ENCODE data around the gene GOLGA7B. TPM values are rescaled to one million over a fixed set of nuclear protein-coding genes. Genes with fewer than 3 reads are reported as not detected.

The GOLGA7B gene
- total RNA-seq, 1 experiment from 2014 or later: 0.03 TPM

DNA sequence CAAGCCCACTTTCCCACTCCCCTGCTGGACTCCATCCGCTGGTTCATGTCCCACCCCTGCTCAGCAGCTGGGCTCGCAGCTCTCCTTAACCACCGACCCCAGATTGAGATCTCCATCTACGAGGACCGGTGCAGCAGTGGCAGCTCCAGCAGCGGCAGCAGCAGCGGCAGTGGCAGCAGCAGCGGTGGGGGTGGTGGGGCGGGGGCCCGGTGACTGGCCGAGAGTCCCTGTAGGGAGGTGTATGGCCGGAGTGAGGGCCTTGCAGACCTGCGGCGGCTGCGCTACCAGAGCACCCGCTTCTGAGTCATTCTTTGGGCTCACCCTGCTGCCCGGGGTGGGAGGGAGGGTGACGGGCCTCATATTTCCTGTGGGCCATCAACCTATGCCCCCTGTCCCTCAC, 15.8 kb downstream of the GOLGA7B start:
- no peak for DNase-seq (ENCODE audit: low read depth in 1 of 2, low spot score in 2 of 2)
- H3K4me1 ChIP-seq (replicated peaks): peaks cover 9% of the 10 kb centered on the region
- no peak overlapping the region for H3K4me3 ChIP-seq
- no peak overlapping the region for H3K27ac ChIP-seq
- no peaks in the 10 kb centered on the region for H3K36me3 ChIP-seq
- no peaks in the 10 kb centered on the region for H3K9me3 ChIP-seq (replicated peaks)
- H3K27me3 ChIP-seq (replicated peaks): peaks cover 8% of the 10 kb centered on the region

DNA sequence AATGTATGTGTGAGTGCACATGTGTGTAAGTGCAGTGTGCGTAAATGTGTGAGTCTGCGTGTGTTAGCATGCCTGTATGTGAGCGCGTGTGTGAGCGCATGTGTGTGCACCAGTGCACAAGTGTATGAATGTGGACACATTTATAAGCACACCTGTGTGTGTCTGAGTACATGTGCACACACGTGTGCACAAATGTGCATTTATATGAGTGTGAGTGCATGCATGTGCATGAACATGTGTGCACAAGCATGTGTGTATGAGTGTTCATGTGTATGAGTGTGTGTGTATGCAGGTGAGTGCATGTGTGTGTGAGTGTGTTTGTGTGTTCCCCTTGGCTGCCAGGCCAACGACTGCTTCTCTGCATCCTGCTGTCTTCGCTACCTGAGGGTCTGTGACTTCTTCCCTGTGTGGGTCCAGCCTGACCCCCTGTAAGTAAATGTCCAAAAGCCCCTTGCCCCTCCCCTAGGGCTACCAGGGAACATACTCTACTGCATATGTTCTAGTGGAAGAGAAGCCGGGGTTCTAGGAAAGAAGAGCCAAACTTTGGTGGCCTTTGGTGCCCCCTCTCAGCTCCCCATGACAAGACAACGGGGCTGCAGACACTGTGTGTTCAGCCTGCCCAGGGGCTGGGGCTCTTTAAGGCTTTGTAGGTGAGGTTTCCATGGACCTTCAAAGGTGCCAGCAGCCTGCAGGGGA, 17.0 kb downstream of the GOLGA7B start:
- peaks cover 9% of the 10 kb centered on the region for H3K4me1 ChIP-seq (replicated peaks)
- H3K27me3 ChIP-seq (replicated peaks): peaks cover 20% of the 10 kb centered on the region
- no peaks in the 10 kb centered on the region for H3K36me3 ChIP-seq
- H3K9me3 ChIP-seq (replicated peaks): no peaks in the 10 kb centered on the region
- no peak overlapping the region for H3K27ac ChIP-seq
- H3K4me3 ChIP-seq: no peak overlapping the region
- DNase-seq (ENCODE audit: low read depth in 1 of 2, low spot score in 2 of 2): no peak

GRCh38 chr10:97867220-97867800, 17.7 kb downstream of the GOLGA7B start:
- no peak overlapping the region for H3K27ac ChIP-seq
- H3K36me3 ChIP-seq: no peaks in the 10 kb centered on the region
- no peaks in the 10 kb centered on the region for H3K9me3 ChIP-seq (replicated peaks)
- no peak overlapping the region for H3K4me3 ChIP-seq
- peaks cover 9% of the 10 kb centered on the region for H3K4me1 ChIP-seq (replicated peaks)
- no peak for DNase-seq (ENCODE audit: low read depth in 1 of 2, low spot score in 2 of 2)
- peaks cover 20% of the 10 kb centered on the region for H3K27me3 ChIP-seq (replicated peaks)

DNA sequence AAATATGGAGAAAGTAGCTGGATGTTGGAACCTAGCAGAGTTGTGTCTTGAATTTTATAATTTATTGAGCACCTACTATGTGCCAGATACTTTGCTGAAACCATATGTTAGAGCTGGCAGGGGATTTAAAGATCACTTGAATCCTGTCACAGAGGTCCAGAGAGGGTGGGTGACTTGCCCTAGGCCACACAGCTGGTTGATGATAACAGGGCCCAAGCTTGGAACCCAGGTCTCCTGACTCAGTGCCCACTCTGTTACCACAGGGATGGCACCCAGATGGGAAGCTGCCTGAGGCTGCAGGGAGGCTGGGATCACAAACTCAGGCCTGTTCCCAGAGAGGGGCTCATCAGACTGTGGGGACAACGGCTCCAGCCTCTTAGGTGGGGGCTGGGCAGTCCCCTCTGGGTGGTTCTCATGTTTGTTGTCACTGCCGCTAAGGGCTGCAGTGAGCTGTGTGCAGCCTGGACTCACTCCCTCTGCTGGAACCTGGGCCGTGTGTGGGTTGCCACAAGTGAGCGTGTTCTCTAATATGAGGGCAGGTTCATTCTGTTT, 18.6 kb downstream of the GOLGA7B start:
- Histone ChIP-seq H3K27ac (no peak overlapping the region), H3K27me3 (replicated peaks) (peaks cover 20% of the 10 kb centered on the region), H3K4me1 (replicated peaks) (peaks cover 9% of the 10 kb centered on the region), H3K9me3 (replicated peaks) (no peaks in the 10 kb centered on the region), H3K36me3 (no peaks in the 10 kb centered on the region), H3K4me3 (no peak overlapping the region)
- no peak for DNase-seq (ENCODE audit: low read depth in 1 of 2, low spot score in 2 of 2)

GRCh38 chr10:97869091-97870042, 19.7 kb downstream of the GOLGA7B start:
- no peak overlapping the region for H3K27ac ChIP-seq
- peaks cover 9% of the 10 kb centered on the region for H3K4me1 ChIP-seq (replicated peaks)
- no peaks in the 10 kb centered on the region for H3K36me3 ChIP-seq
- H3K27me3 ChIP-seq (replicated peaks): peaks cover 20% of the 10 kb centered on the region
- no peaks in the 10 kb centered on the region for H3K9me3 ChIP-seq (replicated peaks)
- no peak overlapping the region for H3K4me3 ChIP-seq
- DNase-seq (ENCODE audit: low read depth in 1 of 2, low spot score in 2 of 2): peak; percentile 67 to 88

GRCh38 chr10:97870990-97871389, 21.3 kb downstream of the GOLGA7B start:
- no peak overlapping the region for H3K27ac ChIP-seq
- H3K36me3 ChIP-seq: no peaks in the 10 kb centered on the region
- H3K4me3 ChIP-seq: no peak overlapping the region
- H3K4me1 ChIP-seq (replicated peaks): peaks cover 9% of the 10 kb centered on the region
- H3K27me3 ChIP-seq (replicated peaks): peaks cover 20% of the 10 kb centered on the region
- no peak for DNase-seq (ENCODE audit: low read depth in 1 of 2, low spot score in 2 of 2)
- H3K9me3 ChIP-seq (replicated peaks): no peaks in the 10 kb centered on the region

DNA sequence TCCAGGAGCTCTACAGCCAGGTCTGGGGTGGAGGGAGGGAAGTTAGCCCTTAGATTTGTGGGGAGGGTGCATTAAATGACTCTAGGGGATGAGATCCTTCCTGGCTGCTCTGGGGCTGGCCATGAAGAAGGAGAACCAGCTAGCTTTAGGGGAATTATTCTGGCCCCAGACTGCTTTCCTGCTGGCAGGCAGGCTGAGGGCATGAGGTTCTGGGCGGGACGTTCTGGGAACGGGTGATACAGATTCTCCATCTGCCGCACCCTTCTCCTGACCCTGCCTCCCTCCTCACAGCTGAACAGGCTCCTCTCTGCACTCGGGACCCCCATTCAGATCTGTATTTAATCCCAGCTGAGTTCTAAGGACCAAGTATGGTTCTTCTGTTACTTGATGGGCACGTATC, 23.9 kb downstream of the GOLGA7B start:
- DNase-seq (ENCODE audit: low read depth in 1 of 2, low spot score in 2 of 2): no peak

GRCh38 chr10:97874332-97874731, 24.7 kb downstream of the GOLGA7B start:
- no peak for DNase-seq (ENCODE audit: low read depth in 1 of 2, low spot score in 2 of 2)
- Histone ChIP-seq H3K4me1 (replicated peaks) (peaks cover 4% of the 10 kb centered on the region), H3K27me3 (replicated peaks) (peaks cover 20% of the 10 kb centered on the region)

More for the DNA sequence above, 23.9 kb downstream of the GOLGA7B start:
- no peak overlapping the region for H3K4me3 ChIP-seq
- peaks cover 9% of the 10 kb centered on the region for H3K4me1 ChIP-seq (replicated peaks)
- H3K36me3 ChIP-seq: no peaks in the 10 kb centered on the region
- no peaks in the 10 kb centered on the region for H3K9me3 ChIP-seq (replicated peaks)
- peaks cover 20% of the 10 kb centered on the region for H3K27me3 ChIP-seq (replicated peaks)
- no peak overlapping the region for H3K27ac ChIP-seq

GRCh38 chr10:97875391-97875790, 25.7 kb downstream of the GOLGA7B start:
- Histone ChIP-seq H3K4me3 (no peak overlapping the region), H3K36me3 (no peaks in the 10 kb centered on the region), H3K27ac (no peak overlapping the region), H3K9me3 (replicated peaks) (no peaks in the 10 kb centered on the region), H3K27me3 (replicated peaks) (peaks cover 13% of the 10 kb centered on the region), H3K4me1 (replicated peaks) (no peaks in the 10 kb centered on the region)
- DNase-seq (ENCODE audit: low read depth in 1 of 2, low spot score in 2 of 2): no peak

More at GRCh38 chr10:97874332-97874731, 24.7 kb downstream of the GOLGA7B start:
- Histone ChIP-seq H3K36me3 (no peaks in the 10 kb centered on the region), H3K9me3 (replicated peaks) (no peaks in the 10 kb centered on the region), H3K4me3 (no peak overlapping the region), H3K27ac (no peak overlapping the region)

DNA sequence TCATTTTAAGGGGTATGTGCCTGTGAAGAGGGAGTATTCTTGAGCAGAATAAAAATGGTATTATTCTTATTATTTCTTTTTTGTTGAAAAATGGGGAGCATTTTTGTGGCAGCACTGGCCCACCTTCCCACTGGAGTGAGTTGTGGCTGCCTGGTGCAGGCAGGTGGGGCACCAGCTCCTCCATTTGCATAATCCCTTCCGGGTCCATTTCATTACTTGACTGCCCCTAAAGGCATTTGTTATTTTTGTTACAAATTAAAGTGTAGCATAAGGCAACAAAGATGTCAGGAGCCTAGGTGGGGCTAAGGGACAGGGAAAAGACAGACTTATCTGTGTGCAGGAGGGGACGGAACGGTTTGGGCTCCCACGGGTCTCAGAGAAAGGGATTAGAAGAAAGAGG, 26.8 kb downstream of the GOLGA7B start:
- no peaks in the 10 kb centered on the region for H3K9me3 ChIP-seq (replicated peaks)
- H3K27ac ChIP-seq: no peak overlapping the region
- H3K4me3 ChIP-seq: no peak overlapping the region
- no peak for DNase-seq (ENCODE audit: low read depth in 1 of 2, low spot score in 2 of 2)
- H3K27me3 ChIP-seq (replicated peaks): peaks cover 3% of the 10 kb centered on the region
- H3K36me3 ChIP-seq: no peaks in the 10 kb centered on the region
- H3K4me1 ChIP-seq (replicated peaks): peaks cover under 1% of the 10 kb centered on the region; the same call in 1 of the 2 replicates

DNA sequence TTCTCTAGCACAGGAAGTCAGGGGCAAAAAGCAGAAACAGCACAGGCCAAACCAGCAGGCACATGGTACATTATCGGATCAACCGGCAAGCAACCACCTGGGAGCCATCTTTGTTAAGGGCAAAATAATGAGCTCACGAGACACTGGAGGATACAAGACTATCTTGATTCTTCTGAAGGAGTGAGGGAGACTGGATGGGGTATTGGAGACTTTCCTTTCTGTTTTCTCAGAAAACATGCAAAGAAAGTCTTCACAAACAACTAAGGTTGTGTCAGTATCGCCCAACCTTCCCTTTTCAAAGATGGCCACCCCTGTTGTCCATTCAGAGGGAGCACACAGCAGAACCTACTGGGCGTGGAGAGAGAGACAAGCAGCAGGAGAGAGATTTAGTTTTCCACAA, 29.6 kb downstream of the GOLGA7B start:
- no peak for DNase-seq (ENCODE audit: low read depth in 1 of 2, low spot score in 2 of 2)
- Histone ChIP-seq H3K27ac (no peak overlapping the region), H3K36me3 (no peaks in the 10 kb centered on the region), H3K4me3 (no peak overlapping the region), H3K9me3 (replicated peaks) (no peaks in the 10 kb centered on the region), H3K4me1 (replicated peaks) (peaks cover 18% of the 10 kb centered on the region), H3K27me3 (replicated peaks) (no peaks in the 10 kb centered on the region; the same call in 1 of the 2 replicates)

GRCh38 chr10:97880109-97880508, 30.5 kb downstream of the GOLGA7B start:
- Histone ChIP-seq H3K27ac (no peak overlapping the region), H3K9me3 (replicated peaks) (no peaks in the 10 kb centered on the region)

More at GRCh38 chr10:97880109-97880508, 30.5 kb downstream of the GOLGA7B start:
- no peak for DNase-seq (ENCODE audit: low read depth in 1 of 2, low spot score in 2 of 2)
- Histone ChIP-seq H3K4me3 (no peak overlapping the region), H3K4me1 (replicated peaks) (peaks cover 18% of the 10 kb centered on the region), H3K27me3 (replicated peaks) (no peaks in the 10 kb centered on the region; the same call in 1 of the 2 replicates), H3K36me3 (no peaks in the 10 kb centered on the region)

Data from SJSA1 (cell line).